Measurements from ENCODE around the gene IL13. TPM values are rescaled to one million over a fixed set of nuclear protein-coding genes. Genes with fewer than 3 reads are reported as not detected.

The IL13 gene
- total RNA-seq: not detected

GRCh38 chr5:132657676-132658380 is at the start of gene IL13:
IL13 (plus strand) TSS chr5:132658173; CDS start chr5:132658187, 14 bp downstream.
- WGBS, 2 donors: 96 to 97% methylated on average over 12 of the region's 12 CpGs
- TF ChIP-seq POLR2A (IDR thresholded peaks at IDR 0.05): no peak
- TF ChIP-seq, protein P1, sequence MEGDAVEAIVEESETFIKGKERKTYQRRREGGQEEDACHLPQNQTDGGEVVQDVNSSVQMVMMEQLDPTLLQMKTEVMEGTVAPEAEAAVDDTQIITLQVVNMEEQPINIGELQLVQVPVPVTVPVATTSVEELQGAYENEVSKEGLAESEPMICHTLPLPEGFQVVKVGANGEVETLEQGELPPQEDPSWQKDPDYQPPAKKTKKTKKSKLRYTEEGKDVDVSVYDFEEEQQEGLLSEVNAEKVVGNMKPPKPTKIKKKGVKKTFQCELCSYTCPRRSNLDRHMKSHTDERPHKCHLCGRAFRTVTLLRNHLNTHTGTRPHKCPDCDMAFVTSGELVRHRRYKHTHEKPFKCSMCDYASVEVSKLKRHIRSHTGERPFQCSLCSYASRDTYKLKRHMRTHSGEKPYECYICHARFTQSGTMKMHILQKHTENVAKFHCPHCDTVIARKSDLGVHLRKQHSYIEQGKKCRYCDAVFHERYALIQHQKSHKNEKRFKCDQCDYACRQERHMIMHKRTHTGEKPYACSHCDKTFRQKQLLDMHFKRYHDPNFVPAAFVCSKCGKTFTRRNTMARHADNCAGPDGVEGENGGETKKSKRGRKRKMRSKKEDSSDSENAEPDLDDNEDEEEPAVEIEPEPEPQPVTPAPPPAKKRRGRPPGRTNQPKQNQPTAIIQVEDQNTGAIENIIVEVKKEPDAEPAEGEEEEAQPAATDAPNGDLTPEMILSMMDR (IDR thresholded peaks at IDR 0.05): no peak
- no peak for DNase-seq (ENCODE audit: low spot score in 2 of 2)
- no peak within 1 kb of the TSS for H3K4me3 ChIP-seq (ENCODE audit: low read depth, poor library complexity, severe bottlenecking)
- intact Hi-C loops (cut with DNase I; ENCODE audit: low total_unique reads): no loop called here

- 93% methylated on average over 2 of the region's 2 CpGs for WGBS, 2 donors
- TF ChIP-seq, protein P1 (IDR thresholded peaks at IDR 0.05): no peak
- TF ChIP-seq POLR2A (IDR thresholded peaks at IDR 0.05): no peak
- DNase-seq (ENCODE audit: low spot score in 2 of 2): no peak
- intact Hi-C loops (cut with DNase I; ENCODE audit: low total_unique reads): no loop called here
- H3K4me3 ChIP-seq (ENCODE audit: low read depth, poor library complexity, severe bottlenecking): no peak overlapping the region
Observed at GRCh38 chr5:132611965-132612364, 46.0 kb upstream of the IL13 start.

DNA sequence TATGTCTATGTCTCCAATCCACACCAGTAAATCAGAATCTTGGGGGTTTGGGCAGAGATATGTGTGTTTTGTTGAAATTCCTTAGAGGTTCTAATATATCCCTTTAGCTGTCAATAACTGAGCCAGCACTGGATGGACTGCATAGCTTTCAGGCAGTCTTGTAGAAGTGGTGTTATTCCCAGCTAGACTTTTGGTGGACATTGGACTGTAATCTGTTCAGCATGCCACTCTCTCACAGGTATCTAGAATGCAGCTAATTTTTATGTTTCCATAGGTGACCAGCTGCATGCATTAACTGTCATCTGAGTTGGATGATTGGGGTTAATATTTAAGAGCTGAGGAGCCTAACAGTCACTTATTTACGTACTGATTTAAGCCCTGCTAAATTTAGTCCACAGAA is 45.1 kb upstream of the IL13 start:
- no peak for DNase-seq (ENCODE audit: low spot score in 2 of 2)
- 85 to 95% methylated on average over 1 of the region's 1 CpG for WGBS, 2 donors
- no peak overlapping the region for H3K4me3 ChIP-seq (ENCODE audit: low read depth, poor library complexity, severe bottlenecking)
- intact Hi-C loops (cut with DNase I; ENCODE audit: low total_unique reads): no loop called here
- no peak for TF ChIP-seq POLR2A (IDR thresholded peaks at IDR 0.05)
- TF ChIP-seq, protein P1 (IDR thresholded peaks at IDR 0.05): no peak

DNA sequence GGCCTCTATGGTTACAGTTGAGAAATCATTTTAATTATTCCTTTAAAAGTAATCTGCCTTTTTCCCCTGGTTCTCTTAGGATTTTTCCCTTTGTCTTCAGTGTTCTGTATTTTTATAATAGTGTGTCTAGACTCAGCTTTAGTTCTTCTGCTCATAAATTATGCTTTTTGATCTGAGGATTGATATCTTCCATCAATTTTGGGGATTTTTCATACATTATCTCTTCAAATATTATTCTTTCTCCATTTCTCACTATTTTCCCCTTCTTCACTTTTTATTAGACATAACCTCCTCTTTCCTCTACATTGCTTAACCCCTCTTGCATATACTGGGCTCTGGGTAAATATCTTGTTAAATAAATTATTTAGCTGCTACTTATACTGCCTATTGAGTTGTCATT is 36.3 kb upstream of the IL13 start:
- intact Hi-C loops (cut with DNase I; ENCODE audit: low total_unique reads): no loop called here
- TF ChIP-seq, protein P1 (IDR thresholded peaks at IDR 0.05): no peak
- no peak for TF ChIP-seq POLR2A (IDR thresholded peaks at IDR 0.05)
- H3K4me3 ChIP-seq (ENCODE audit: low read depth, poor library complexity, severe bottlenecking): no peak overlapping the region
- DNase-seq (ENCODE audit: low spot score in 2 of 2): no peak

DNA sequence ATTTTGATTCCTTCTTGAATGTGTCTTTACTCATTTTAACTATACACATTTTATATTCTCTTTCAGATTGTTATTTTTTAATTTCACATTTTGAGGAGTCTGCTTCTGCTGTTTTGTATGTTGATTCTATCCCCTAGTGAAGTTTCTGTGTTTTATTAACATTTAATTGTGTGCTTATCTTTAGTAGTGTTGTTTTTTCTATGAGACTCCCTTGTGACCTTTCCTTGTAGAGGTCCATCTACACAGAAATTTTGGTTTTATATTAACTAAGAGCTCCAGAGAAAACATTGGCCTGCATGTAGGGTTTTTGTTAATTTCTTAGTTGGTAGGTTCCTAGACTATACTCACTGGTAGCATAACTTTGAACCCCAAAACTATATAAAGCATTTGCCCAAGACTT is 35.4 kb upstream of the IL13 start:
- no peak overlapping the region for H3K4me3 ChIP-seq (ENCODE audit: low read depth, poor library complexity, severe bottlenecking)
- intact Hi-C loops (cut with DNase I; ENCODE audit: low total_unique reads): no loop called here
- TF ChIP-seq POLR2A (IDR thresholded peaks at IDR 0.05): no peak
- TF ChIP-seq, protein P1 (IDR thresholded peaks at IDR 0.05): no peak
- no peak for DNase-seq (ENCODE audit: low spot score in 2 of 2)

GRCh38 chr5:132627470-132627869 is 30.5 kb upstream of the IL13 start:
- WGBS, 2 donors: 93 to 98% methylated on average over 2 of the region's 2 CpGs
- intact Hi-C loops (cut with DNase I; ENCODE audit: low total_unique reads): no loop called here
- no peak overlapping the region for H3K4me3 ChIP-seq (ENCODE audit: low read depth, poor library complexity, severe bottlenecking)
- DNase-seq (ENCODE audit: low spot score in 2 of 2): no peak
- TF ChIP-seq POLR2A (IDR thresholded peaks at IDR 0.05): no peak
- TF ChIP-seq, protein P1 (IDR thresholded peaks at IDR 0.05): no peak

All from lower leg skin (tissue), 4 donors.